SIG-M5 treated with dmso at 0.1 percent for 504 hours (cell line): Measurements from ENCODE around the gene ZNF12.
"Not testable (repeated sequence)": the region's sequence is repeated elsewhere in the genome, so short reads cannot be mapped to it uniquely, and the experiment has no call there.

Source experiments
- DNase-seq: peaks from one replicate; lab custom pipeline; 2025; ENCODE audit not compliant: unreplicated experiment; lab: John Stamatoyannopoulos, UW

ZNF12 gene

GRCh38 chr7:6706666-6707407 lies at the start of gene ZNF12:
TSS of gene ZNF12 (minus strand) at chr7:6706947. CDS start at chr7:6705173, 1,774 bp downstream.
- peak; percentile 89 for DNase-seq

DNA sequence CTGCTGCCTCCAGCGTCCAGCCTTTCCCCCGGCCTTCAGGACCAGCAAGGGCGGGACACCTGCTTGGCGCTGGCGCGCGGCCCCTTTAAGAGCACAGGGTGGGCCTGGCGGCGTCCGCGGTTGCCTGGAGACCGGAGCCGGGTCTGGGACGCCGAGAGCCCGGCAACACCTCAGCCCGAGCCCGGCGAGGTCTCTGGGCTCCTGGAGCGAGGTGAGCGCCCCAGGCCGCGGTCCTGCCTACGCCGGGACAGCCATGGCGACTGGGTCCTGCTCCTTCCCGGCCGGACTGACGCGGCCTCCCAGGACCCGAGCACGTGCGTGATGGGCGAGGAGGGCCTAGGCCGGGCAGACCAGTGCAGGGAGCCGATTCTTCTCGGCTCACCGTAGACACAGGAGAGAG lies 47.2 kb upstream of the ZNF12 start, which contains the start of gene RSPH10B2:
Gene RSPH10B2, plus strand, starts transcription at position 140 of the 400 bp plus-strand sequence. CDS start 3,575 bp downstream, outside the sequence.
- DNase-seq: not testable (repeated sequence)

GRCh38 chr7:6750173-6750572 lies 43.4 kb upstream of the ZNF12 start:
- not testable (repeated sequence) for DNase-seq

DNA sequence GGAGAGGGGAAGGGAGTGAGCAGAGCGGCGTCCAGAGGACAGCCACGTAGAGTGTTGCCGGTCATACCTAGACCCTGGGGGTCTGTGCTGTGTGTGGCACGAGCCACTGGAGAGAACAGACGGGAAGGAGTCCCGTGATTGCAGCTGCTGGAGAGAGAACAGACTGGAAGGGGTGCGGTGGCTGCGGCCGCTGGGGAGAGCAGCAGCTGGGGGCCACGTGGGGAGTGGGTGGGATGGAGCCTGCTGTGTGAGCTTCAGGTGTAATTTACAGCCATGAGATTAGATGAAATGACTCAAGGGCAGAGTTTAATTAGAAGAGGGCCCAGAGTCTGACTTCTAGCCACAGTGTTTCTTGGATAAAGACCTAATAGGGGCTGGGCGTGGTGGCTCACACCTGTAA lies 42.6 kb upstream of the ZNF12 start:
- not testable (repeated sequence) for DNase-seq

DNA sequence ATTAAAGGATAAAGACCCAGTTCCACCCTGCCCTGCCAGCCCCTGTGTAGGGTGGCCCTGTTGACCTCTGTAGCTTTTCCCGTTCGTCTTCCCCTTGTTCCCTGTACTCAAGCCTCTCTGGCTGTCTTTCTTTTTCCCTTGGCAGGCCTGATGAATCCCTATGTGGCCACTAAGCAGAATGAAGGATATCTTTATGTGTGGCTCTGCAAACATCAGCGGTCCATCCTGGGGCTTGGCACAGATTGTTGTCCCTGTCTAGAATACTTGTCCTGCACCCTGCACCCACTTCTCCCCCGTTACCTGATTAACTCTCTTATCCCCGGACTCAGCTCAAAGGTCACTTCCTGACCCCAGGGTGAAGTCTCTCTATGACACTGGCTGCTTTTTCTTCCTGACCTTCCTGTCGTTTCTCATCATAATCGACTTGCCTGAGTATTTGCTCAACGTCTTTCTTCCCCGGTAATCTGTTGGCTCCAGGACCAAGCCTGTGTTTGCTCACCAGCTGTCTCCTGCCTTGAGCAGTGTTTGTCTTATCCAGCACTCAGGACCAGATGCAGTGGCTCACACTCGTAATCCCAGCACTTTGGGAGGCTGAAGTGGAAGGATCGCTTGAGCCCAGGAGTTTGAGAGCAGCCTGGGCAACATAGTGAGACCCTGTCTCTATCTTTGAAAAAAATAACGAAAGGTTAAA lies 37.8 kb upstream of the ZNF12 start:
- not testable (repeated sequence) for DNase-seq

GRCh38 chr7:6738415-6738814 lies 31.7 kb upstream of the ZNF12 start:
- DNase-seq: not testable (repeated sequence)

- no peak for DNase-seq
Measured at GRCh38 chr7:6730343-6730633, 23.5 kb upstream of the ZNF12 start.

DNA sequence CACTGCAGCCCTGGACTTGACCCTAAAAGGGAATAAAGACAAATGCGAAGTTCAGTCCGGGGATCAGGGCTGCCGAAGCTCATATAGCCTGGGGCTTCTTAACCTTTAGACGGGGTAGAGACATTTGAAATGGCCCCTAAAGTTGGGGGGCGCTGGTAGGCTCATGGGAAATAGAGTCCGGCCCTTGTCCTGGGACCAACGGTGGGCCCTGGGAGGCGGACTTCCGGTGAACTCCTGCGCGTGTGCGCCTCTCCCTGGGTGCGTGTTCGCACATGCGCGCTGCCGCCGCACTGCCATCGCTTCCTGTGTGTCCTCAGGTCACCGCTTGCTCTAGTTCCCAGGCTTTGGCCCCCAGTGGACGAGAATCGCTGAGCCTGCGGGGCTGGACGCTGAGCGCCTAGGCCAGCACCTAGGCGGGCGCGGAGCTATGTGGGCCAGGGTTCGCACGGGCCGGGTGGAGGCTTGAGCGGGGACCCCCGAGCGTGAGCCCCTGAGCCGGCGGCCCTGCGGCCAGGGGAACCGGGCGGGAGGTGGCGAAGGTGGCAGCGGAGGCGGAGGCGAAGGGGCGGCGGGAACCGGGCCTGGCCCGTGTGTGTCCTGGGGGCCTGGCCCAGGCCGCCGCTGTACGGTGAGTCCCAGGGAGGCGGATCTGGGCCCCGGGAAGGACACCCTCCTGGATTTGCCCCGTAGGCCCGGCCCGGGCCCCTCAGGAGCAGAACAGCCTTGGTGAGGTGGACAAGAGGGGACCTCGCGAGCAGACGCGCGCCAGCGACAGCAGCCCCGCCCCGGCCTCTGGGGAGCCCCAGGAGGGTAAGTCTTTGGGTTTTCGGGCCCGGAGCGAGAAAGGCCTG lies 23.0 kb upstream of the ZNF12 start:
- peak; percentile 87 for DNase-seq

GRCh38 chr7:6728893-6729491 lies 22.2 kb upstream of the ZNF12 start:
- not testable (repeated sequence) for DNase-seq

DNA sequence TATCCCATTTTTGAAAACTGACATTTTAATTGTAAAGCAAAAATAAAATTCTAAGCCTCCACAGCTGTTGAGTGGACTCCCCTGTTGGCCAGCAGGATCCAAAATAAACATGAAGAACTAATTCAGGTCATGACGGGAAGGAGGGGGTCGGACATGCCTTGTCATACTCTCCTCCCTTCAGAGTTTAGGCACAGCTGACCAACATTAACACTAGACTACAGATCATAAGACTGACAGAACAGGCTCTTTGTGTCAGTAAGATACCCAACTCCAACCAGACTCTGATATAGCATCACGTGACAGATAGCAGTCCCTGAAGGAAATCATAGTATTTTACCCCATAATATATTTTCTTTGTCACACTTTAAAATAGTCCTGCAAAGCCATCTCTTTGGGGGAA lies 20.9 kb upstream of the ZNF12 start:
- DNase-seq: no peak

DNA sequence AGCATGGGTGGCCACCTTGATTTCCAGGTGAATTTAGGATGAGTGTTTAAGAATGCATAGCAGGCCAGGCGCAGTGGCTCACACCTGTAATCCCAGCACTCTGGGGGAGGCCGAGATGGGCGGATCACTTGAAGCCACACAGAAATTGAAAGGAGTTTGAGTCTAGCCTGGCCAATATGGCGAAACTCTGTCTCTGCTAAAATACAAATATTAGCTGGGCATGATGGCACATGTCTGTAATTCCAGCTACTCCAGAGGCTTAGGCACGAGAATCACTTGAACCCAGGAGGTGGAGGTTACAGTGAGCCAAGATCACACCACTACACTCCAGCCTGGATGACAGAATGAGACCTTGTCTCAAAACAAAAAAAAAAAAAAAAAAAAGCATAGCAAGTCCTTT lies 19.6 kb upstream of the ZNF12 start:
- not testable (repeated sequence) for DNase-seq

DNA sequence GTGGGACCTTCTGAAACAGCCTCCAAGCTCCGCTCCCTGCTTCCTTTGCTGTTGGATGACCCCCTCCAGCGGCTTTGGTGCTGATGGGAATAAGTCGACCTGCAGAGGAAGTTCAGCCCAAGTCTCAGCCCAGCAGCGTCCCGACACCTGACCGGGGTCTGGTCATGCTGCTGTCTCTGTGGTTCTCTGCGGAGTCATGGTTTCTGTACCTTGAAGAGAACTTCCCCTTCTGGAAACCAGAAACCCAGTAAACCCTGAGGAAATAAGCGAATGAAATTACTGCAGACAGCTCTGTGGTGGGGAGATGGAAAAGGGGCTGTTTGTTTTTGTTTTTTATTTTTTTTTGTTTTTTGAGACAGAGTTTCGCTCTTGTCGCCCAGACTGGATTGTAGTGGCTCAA lies 18.3 kb upstream of the ZNF12 start:
- DNase-seq: peak; percentile 82

- not testable (repeated sequence) for DNase-seq
Measured at GRCh38 chr7:6724351-6724750, 17.6 kb upstream of the ZNF12 start.

- DNase-seq: no peak
Measured at GRCh38 chr7:6718124-6718523, 11.4 kb upstream of the ZNF12 start.

- DNase-seq: not testable (repeated sequence)
Measured at GRCh38 chr7:6715898-6716297, 9.2 kb upstream of the ZNF12 start.

DNA sequence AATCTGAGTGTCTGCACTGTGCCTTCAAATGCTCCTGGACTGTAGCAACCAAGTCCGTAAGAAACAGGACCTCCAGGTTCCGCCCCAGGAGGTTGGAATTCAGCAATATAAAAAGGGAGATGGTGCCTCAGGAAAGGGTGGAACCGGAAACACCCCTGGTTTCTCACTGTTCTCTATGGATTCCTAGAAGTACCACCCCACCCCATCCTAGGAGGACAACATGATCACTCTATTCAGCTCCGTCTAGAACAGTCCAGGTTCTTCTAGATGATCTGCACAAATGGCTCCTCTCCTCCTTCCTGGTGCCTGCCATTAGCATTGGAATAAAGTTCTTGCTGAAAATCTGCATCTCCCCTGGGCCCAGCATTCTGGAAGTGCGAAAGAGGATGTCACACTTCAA lies 7.6 kb upstream of the ZNF12 start:
- DNase-seq: no peak

- no peak for DNase-seq
Measured at GRCh38 chr7:6709808-6710207, 3.1 kb upstream of the ZNF12 start.

- no peak for DNase-seq
Measured at GRCh38 chr7:6708304-6708703, 1.6 kb upstream of the ZNF12 start.

GRCh38 chr7:6705959-6706665 lies 635 bp downstream of the ZNF12 start:
- peak; percentile 42 for DNase-seq

- no peak for DNase-seq
Measured at GRCh38 chr7:6701860-6702259, 4.9 kb downstream of the ZNF12 start.

DNA sequence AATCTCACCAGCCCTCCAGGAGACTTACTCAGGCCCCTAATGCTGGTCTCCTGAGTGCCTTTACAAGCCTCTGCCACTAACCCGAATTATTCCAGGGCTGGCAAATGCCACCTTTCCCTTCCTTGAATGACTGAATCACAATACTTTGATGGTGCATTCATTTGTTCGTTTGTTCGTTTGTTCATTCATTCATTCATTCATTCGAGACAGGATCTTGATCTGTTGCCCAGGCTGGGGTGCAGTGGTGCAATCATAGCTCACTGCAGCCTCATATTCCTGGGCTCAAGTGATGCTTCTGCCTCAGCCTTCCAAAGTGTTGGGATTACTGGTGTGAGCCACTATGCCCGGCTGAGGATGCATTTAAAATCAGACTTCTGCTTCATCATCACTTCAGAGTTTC lies 6.0 kb downstream of the ZNF12 start:
- no peak for DNase-seq
